Transverse colon (tissue), 4 donors: ENCODE measurements around the gene ZBTB20. TPM values are rescaled to one million over a fixed set of nuclear protein-coding genes. Genes with fewer than 3 reads are reported as not detected.

Source experiments
- DNase-seq: peaks from one replicate; pipeline ENCODE4 v3.0.0-alpha.2; 2019
- H3K27ac ChIP-seq, 4 donors: fragments of 200-600 bp; sonication (generic); 2 replicates each; pipeline ENCODE4 v1.5.1; 2016 to 2018; ENCODE audit warnings: inconsistent platforms in 4 of 4
- H3K27me3 ChIP-seq: fragments of 200-600 bp; sonication (generic); 2 replicates; pipeline ENCODE4 v1.5.1; 2017; ENCODE audit warnings: inconsistent platforms
- H3K36me3 ChIP-seq, 4 donors: fragments of 200-600 bp; sonication (generic); 2 replicates each; pipeline ENCODE4 v1.5.1; 2017 to 2019; ENCODE audit warnings: inconsistent platforms in 4 of 4
- H3K4me1 ChIP-seq, 4 donors: fragments of 200-600 bp; sonication (generic); 2 replicates each; pipeline ENCODE4 v1.5.1; 2017 to 2020; ENCODE audit warnings: inconsistent platforms in 4 of 4
- H3K4me3 ChIP-seq, 4 donors: fragments of 200-600 bp; sonication (generic); 1 replicate in 1 of 4; 2 replicates in 3 of 4; pipeline versions ENCODE4 v1.5.1 to v1.6.1; 2017 to 2019; ENCODE audit warnings: inconsistent platforms in 4 of 4
- H3K9me3 ChIP-seq, 2 donors: fragments of 200-600 bp; sonication (generic); 2 replicates each; pipeline ENCODE4 v1.5.1; 2017 to 2019; ENCODE audit warnings: inconsistent platforms in 2 of 2
- EP300 ChIP-seq: sonication (generic); formaldehyde crosslinking; IDR thresholded peaks from one replicate; pipeline ENCODE4 v1.6.1; 2017; ENCODE audit warnings: antibody characterized with exemption, low read depth
- POLR2A ChIP-seq: fragments of 450-650 bp; IDR thresholded peaks from one replicate; pipeline ENCODE4 v1.6.1; 2016; ENCODE audit warnings: antibody characterized with exemption, mild to moderate bottlenecking, moderate library complexity
- POLR2AphosphoS5 ChIP-seq, 3 donors: sonication (generic); formaldehyde crosslinking; IDR thresholded peaks; one replicate each; pipeline ENCODE4 v1.6.1; 2016; ENCODE audit warnings: antibody characterized with exemption in 3 of 3
- WGBS, 2 donors: methylation state at CpG; one replicate each; pipeline ENCODE4 v1.1.5; 2018; ENCODE audit warnings: low coverage in 1 of 2; 5-methylcytosine and 5-hydroxymethylcytosine counted together
- in situ Hi-C, 4 donors: fragments of 200-750 bp; cut with MboI; loops; one replicate each; pipeline versions ENCODE4 v1.15.0 to v1.15.1; 2017; ENCODE audit warnings: low sequenced_read_pairs in 3 of 4, low pct_ligation_motif_present in 1 of 4, low pct_unique_long_range_greater_than_20kb in 1 of 4
- intact Hi-C: fragments of 100-400 bp; cut with DNase I; formaldehyde crosslinking; loops from one replicate; pipeline ENCODE4 v1.15.1; 2023; ENCODE audit warnings: low total_unique reads
- total RNA-seq, 4 donors: library from RNA; depleted of rRNA; stranded (reverse); fragments of >200 nt; gene quantifications; one replicate each; pipeline ENCODE4 v1.1.0, GENCODE V29; 2016
- TF ChIP-seq, protein P1 (sequence below), 5 experiments: fragments of 200-600 bp in 3 of 5; fragments of 450-650 bp in 2 of 5; sonication (generic) in 3 of 5; IDR thresholded peaks; 1 replicate in 2 of 5; 2 replicates in 3 of 5; pipeline ENCODE4 v1.5.1; 2016 to 2017; ENCODE audit warnings: antibody characterized with exemption in 5 of 5, inconsistent platforms in 3 of 5, mild to moderate bottlenecking in 2 of 5, moderate library complexity in 1 of 5

Gene ZBTB20
- total RNA-seq, 4 donors from 2014 or later, result 44.6 to 50.5 (median 46.4) TPM

- TF ChIP-seq EP300 (no peak), POLR2AphosphoS5 (IDR thresholded peaks at IDR 0.05) (no peak), POLR2A (no peak)
- TF ChIP-seq, protein P1, sequence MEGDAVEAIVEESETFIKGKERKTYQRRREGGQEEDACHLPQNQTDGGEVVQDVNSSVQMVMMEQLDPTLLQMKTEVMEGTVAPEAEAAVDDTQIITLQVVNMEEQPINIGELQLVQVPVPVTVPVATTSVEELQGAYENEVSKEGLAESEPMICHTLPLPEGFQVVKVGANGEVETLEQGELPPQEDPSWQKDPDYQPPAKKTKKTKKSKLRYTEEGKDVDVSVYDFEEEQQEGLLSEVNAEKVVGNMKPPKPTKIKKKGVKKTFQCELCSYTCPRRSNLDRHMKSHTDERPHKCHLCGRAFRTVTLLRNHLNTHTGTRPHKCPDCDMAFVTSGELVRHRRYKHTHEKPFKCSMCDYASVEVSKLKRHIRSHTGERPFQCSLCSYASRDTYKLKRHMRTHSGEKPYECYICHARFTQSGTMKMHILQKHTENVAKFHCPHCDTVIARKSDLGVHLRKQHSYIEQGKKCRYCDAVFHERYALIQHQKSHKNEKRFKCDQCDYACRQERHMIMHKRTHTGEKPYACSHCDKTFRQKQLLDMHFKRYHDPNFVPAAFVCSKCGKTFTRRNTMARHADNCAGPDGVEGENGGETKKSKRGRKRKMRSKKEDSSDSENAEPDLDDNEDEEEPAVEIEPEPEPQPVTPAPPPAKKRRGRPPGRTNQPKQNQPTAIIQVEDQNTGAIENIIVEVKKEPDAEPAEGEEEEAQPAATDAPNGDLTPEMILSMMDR (IDR thresholded peaks at IDR 0.05), result no peak
- no peaks in the 10 kb centered on the region for H3K36me3 ChIP-seq
- H3K4me3 ChIP-seq, result no peak overlapping the region
- H3K4me1 ChIP-seq, result peaks cover 0 to 17% (median 0%) of the 10 kb centered on the region in 4 donors
- WGBS, 2 donors, result 94% methylated on average over 2 to 4 of the region's 4 CpGs
- intact Hi-C loops, result no loop called here
- no peak overlapping the region for H3K27ac ChIP-seq
- in situ Hi-C loops, result no loop called here
- no peak for DNase-seq
- no peaks in the 10 kb centered on the region for H3K27me3 ChIP-seq
- H3K9me3 ChIP-seq, result no peaks in the 10 kb centered on the region
These were observed 439.7 kb downstream of the ZBTB20 start for GRCh38 chr3:114707252-114707860.

GRCh38 chr3:114706591-114707232 is 440.4 kb downstream of the ZBTB20 start:
- in situ Hi-C loops, result no loop called here
- WGBS, 2 donors, result 70 to 78% methylated on average over 3 of the region's 3 CpGs
- no peak overlapping the region for H3K4me3 ChIP-seq

DNA sequence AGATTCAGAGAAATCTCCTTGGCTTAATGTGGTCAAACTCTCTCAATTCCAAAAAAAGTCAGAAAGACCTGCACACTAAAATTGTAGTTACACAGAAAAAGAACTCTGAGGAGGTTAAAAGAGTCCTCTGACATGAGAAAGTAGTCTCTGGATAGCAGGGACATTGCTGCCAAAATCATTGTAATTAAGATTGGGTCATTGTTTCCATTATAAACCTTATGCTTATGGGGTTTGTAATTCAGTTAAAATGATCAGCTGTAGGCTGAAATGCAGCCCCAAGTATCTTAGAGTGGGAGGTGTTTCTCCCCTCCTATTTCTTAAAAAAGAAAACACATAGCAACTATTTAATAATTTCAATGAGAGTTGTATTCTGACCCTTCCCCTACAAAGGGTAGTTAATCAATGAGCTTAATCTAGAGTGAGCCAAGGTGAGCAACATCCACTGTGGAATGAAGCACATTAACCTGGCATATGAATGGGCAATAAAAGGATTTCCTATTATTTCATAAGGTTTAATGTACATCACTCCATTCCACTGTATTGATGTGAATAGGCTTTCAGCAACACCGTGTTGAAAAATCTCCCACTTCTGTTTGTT is 446.4 kb downstream of the ZBTB20 start:
- H3K36me3 ChIP-seq, result no peaks in the 10 kb centered on the region
- no peaks in the 10 kb centered on the region for H3K27me3 ChIP-seq
- in situ Hi-C loops (no loop called here), intact Hi-C loops (no loop called here)
- TF ChIP-seq POLR2AphosphoS5 (IDR thresholded peaks at IDR 0.05) (no peak), POLR2A (no peak), EP300 (no peak)
- TF ChIP-seq, protein P1 (IDR thresholded peaks at IDR 0.05), result no peak
- no peak overlapping the region for H3K27ac ChIP-seq
- no peak for DNase-seq
- 85 to 100% methylated on average over 1 of the region's 1 CpG for WGBS, 2 donors
- H3K4me1 ChIP-seq, result no peaks in the 10 kb centered on the region
- no peaks in the 10 kb centered on the region for H3K9me3 ChIP-seq
- H3K4me3 ChIP-seq, result no peak overlapping the region

More at GRCh38 chr3:114706591-114707232, 440.4 kb downstream of the ZBTB20 start:
- TF ChIP-seq EP300 (no peak), POLR2AphosphoS5 (IDR thresholded peaks at IDR 0.05) (no peak), POLR2A (no peak)
- TF ChIP-seq, protein P1 (IDR thresholded peaks at IDR 0.05), result no peak
- peaks cover 0 to 16% (median 0%) of the 10 kb centered on the region in 4 donors for H3K4me1 ChIP-seq
- no peak for DNase-seq
- no peak overlapping the region for H3K27ac ChIP-seq
- intact Hi-C loops, result no loop called here
- no peaks in the 10 kb centered on the region for H3K9me3 ChIP-seq
- no peaks in the 10 kb centered on the region for H3K27me3 ChIP-seq
- no peaks in the 10 kb centered on the region for H3K36me3 ChIP-seq
